DND-41 (cell line): Measurements from ENCODE around the gene CTNNA3.

Experiments used
- CTCF ChIP-seq: IDR thresholded peaks from 2 replicates; pipeline ENCODE4 v1.5.1; 2012; ENCODE audit warnings: borderline replicate concordance, low read length, moderate library complexity, mild to moderate bottlenecking; ENCODE audit not compliant: poor library complexity, severe bottlenecking; ENCODE audit errors: extremely low read depth
- EZH2 ChIP-seq: IDR thresholded peaks from 3 replicates; pipeline ENCODE4 v1.6.1; 2012; ENCODE audit warnings: borderline replicate concordance, low read depth, mild to moderate bottlenecking, moderate library complexity, low read length, inconsistent platforms; ENCODE audit not compliant: severe bottlenecking

DNA sequence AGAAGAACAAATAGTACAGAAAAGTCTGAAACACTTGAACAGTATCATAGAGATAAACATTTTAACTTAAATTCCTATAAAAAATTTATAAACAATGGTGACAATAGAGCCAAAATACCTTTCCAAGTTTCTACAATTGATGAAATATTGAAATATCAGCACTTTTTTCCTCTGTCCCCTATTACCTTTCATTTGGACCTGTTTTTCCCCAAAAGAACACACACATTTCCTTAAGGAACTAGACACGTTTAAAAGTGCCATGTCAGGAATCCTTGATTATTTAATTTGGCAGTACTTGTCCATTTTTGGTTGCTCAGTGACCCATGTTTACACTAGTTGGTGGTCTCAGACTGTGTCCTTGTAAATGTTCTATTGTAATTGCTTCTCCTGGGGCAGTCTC, 162.6 kb downstream of the CTNNA3 start:
- TF ChIP-seq CTCF: no peak
- TF ChIP-seq EZH2: no peak
